NK-92 (cell line): ENCODE measurements around the gene AMDHD1.
"Not testable (repeated sequence)": the region's sequence is repeated elsewhere in the genome, so short reads cannot be mapped to it uniquely, and the experiment has no call there.

Experiments used
- DNase-seq: peaks from one replicate; lab custom pipeline; 2025; ENCODE audit not compliant: unreplicated experiment; lab: John Stamatoyannopoulos, UW

AMDHD1 gene

GRCh38 chr12:95962222-95962621 is 19.1 kb downstream of the AMDHD1 start:
- DNase-seq, result no peak

- DNase-seq, result no peak
Measured at GRCh38 chr12:95963096-95963495, 20.0 kb downstream of the AMDHD1 start.

- no peak for DNase-seq
Measured at GRCh38 chr12:95966287-95966870, 23.2 kb downstream of the AMDHD1 start.

- DNase-seq, result no peak
Measured at GRCh38 chr12:95967301-95967700, 24.2 kb downstream of the AMDHD1 start.

GRCh38 chr12:95969116-95969515 is 26.0 kb downstream of the AMDHD1 start:
- not testable (repeated sequence) for DNase-seq

GRCh38 chr12:95970905-95971304 is 27.8 kb downstream of the AMDHD1 start:
- no peak for DNase-seq

GRCh38 chr12:95972832-95973456 is 29.8 kb downstream of the AMDHD1 start:
- DNase-seq, result no peak

GRCh38 chr12:95974358-95974757 is 31.2 kb downstream of the AMDHD1 start:
- DNase-seq, result no peak

- DNase-seq, result no peak
Measured at GRCh38 chr12:95975491-95975890, 32.4 kb downstream of the AMDHD1 start.

GRCh38 chr12:95976416-95976832 is 33.3 kb downstream of the AMDHD1 start:
- DNase-seq, result no peak

- no peak for DNase-seq
Measured at GRCh38 chr12:95977764-95978305, 34.7 kb downstream of the AMDHD1 start.

GRCh38 chr12:95978351-95978750 is 35.2 kb downstream of the AMDHD1 start:
- DNase-seq, result no peak

GRCh38 chr12:95978774-95979173 is 35.6 kb downstream of the AMDHD1 start:
- no peak for DNase-seq

- DNase-seq, result no peak
Measured at GRCh38 chr12:95980437-95980836, 37.3 kb downstream of the AMDHD1 start.

- no peak for DNase-seq
Measured at GRCh38 chr12:95982602-95983001, 39.5 kb downstream of the AMDHD1 start.

GRCh38 chr12:95984682-95985081 is 41.6 kb downstream of the AMDHD1 start:
- DNase-seq, result no peak

GRCh38 chr12:95986635-95987570 is 43.8 kb downstream of the AMDHD1 start:
- no peak for DNase-seq

GRCh38 chr12:95988506-95989275 is 45.6 kb downstream of the AMDHD1 start:
- DNase-seq, result no peak

GRCh38 chr12:95989504-95990123 is 46.5 kb downstream of the AMDHD1 start:
- no peak for DNase-seq

- no peak for DNase-seq
Measured at GRCh38 chr12:95990136-95990535, 47.0 kb downstream of the AMDHD1 start.
